ENCODE results near the gene ZNF613.

The ZNF613 gene

DNA sequence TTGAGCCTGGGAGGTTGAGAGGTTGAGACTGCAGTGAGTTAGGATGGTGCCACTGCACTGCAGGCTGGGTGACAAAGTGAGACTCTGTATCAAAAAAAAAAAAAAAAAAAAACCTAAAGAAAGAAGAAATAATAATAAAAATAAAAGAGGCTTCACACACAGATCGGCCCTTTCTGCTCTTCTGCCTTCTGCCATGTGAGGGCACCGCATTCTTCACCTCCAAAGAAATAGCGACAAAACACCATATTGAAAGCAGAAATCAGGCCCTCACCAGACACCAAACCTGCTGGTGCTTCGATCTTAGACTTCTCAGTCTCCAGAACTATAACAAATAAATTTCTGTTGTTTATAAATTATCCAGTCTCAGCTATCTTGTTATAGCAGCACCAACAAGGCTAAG lies 25.4 kb upstream of the ZNF613 start (continued):
- TF ChIP-seq TSHZ2 (CRISPR knock-in tag; IDR thresholded peaks at IDR 0.05): no peak

DNA sequence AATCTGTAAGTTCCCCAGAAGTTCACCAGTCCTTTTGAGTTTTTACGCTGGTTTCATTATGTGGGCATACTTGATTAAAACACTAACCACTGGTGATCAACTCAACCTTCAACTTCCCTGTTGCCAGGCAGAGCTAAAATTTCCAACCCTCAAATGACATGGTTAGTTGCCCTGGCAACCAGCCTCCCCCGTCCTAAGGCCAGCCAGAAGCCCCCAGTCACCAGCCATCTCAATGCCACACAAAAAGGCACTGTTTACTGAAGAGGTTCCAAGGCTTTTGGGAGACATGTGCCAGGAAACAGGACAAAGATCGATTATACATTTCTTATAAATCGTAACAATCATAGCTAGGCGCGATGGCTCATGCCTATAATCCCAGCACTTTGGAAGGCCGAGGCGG lies 24.1 kb upstream of the ZNF613 start:
- TF ChIP-seq SNAI2 (CRISPR knock-in tag; IDR thresholded peaks at IDR 0.05): no peak
- TF ChIP-seq ESRRG (CRISPR knock-in tag; IDR thresholded peaks at IDR 0.05): no peak
- TF ChIP-seq CSRNP3 (CRISPR knock-in tag; IDR thresholded peaks at IDR 0.05): no peak
- TF ChIP-seq POU6F1 (CRISPR knock-in tag; IDR thresholded peaks at IDR 0.05; ENCODE audit: borderline replicate concordance, low read depth): no peak
- no peak for TF ChIP-seq GLIS3 (CRISPR knock-in tag; IDR thresholded peaks at IDR 0.05)
- TF ChIP-seq ARNTL (CRISPR knock-in tag; IDR thresholded peaks at IDR 0.05; ENCODE audit: borderline replicate concordance, low read depth): no peak
- TF ChIP-seq TSHZ2 (CRISPR knock-in tag; IDR thresholded peaks at IDR 0.05): no peak
- no peak for TF ChIP-seq OSR1 (CRISPR knock-in tag; IDR thresholded peaks at IDR 0.05)
- no peak for TF ChIP-seq TOX (CRISPR knock-in tag; IDR thresholded peaks at IDR 0.05; ENCODE audit: borderline replicate concordance)
- TF ChIP-seq TCF4 (CRISPR knock-in tag; IDR thresholded peaks at IDR 0.05; ENCODE audit: borderline replicate concordance): no peak
- no peak for TF ChIP-seq ZFP3 (CRISPR knock-in tag; IDR thresholded peaks at IDR 0.05)
- TF ChIP-seq BACH2 (CRISPR knock-in tag; IDR thresholded peaks at IDR 0.05; ENCODE audit: borderline replicate concordance): no peak
- no peak for TF ChIP-seq ZC3H10 (CRISPR knock-in tag; IDR thresholded peaks at IDR 0.05)
- no peak for TF ChIP-seq RARB (CRISPR knock-in tag; IDR thresholded peaks at IDR 0.05)
- no peak for TF ChIP-seq ISL1 (CRISPR knock-in tag; IDR thresholded peaks at IDR 0.05)
- ATAC-seq: no peak

DNA sequence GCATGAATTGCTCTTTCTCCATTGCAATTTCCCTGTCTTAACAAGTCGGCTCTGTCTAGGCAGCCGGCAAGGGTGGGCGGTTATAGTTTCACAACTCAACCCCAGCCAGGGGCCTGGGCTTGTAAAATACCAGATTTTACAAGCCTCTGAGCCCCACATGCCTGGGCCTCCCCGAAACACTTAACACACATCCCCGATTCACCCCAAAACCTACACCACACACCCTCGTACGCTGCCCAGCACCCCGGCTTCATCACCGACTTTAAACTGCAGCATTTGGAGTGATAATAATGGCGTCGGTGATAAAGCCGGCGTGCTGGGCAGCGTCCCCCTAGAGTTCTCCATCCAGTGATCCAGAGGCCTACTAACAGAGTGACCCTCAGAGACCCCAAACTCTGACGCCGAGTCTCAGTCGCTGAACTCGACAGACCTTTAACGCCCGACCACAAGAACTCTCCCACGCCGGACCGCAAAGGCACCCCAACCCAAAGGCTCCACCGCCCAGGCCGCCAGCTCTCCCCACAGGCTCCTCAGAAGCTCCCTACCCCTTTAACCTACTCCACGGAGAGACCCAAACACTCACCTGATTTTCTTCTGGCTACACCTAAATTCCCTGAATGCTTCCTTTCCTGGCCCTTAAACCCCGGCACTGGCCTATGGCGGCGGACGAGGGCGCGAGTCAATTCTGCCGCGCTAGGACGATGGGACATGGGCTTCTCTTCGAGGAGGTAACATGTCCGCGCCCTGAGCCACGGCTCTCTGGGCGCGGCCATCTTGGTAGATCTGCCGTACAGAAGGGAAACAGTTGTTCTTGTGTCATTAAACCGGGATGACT lies 22.7 kb upstream of the ZNF613 start, which contains the start of gene ZNF649:
ZNF649 (minus strand) TSS at position 687 of the 835 bp plus-strand sequence. CDS start 4,910 bp downstream, outside the sequence.
- peak; percentile 100 for ATAC-seq
- TF ChIP-seq TSHZ2 (CRISPR knock-in tag; IDR thresholded peaks at IDR 0.05) (peak; percentile 81; the same call in 1 of the 2 replicates), RARB (CRISPR knock-in tag; IDR thresholded peaks at IDR 0.05) (no peak)
